HL-60/S4 treated with phorbol 12-myristate 13-acetate at 8.2 ng/mL for 4 days and 3 days (cell line): ENCODE results near the gene SIPA1L3.

Experiments
- in situ Hi-C: fragments of 300-500 bp; cut with MboI; formaldehyde crosslinking; loops from 2 replicates; pipeline ENCODE4 v1.15.0; 2022; ENCODE audit warnings: low sequenced_read_pairs

Gene SIPA1L3

DNA sequence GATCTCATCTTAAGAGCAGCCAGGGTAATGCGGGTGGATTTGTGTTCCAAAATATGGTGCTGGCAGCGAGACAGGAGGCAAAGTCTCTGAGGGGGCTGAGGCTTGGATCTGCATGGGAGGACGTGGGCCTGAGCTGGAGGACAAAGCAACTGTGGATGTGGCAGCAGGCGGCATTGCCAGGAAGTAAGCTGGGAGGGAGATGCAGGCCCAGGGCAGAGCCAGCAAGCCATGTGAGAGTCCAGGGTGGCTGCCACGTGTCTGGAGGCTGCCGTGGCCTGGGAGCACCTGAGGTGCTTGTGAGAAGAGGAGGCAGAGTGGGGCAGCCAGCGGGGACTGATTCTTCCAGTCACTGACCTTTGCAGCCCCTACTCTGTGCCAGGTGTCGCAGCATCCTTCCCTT, 265.0 kb downstream of the SIPA1L3 start:
- in situ Hi-C loops: no loop called here

DNA sequence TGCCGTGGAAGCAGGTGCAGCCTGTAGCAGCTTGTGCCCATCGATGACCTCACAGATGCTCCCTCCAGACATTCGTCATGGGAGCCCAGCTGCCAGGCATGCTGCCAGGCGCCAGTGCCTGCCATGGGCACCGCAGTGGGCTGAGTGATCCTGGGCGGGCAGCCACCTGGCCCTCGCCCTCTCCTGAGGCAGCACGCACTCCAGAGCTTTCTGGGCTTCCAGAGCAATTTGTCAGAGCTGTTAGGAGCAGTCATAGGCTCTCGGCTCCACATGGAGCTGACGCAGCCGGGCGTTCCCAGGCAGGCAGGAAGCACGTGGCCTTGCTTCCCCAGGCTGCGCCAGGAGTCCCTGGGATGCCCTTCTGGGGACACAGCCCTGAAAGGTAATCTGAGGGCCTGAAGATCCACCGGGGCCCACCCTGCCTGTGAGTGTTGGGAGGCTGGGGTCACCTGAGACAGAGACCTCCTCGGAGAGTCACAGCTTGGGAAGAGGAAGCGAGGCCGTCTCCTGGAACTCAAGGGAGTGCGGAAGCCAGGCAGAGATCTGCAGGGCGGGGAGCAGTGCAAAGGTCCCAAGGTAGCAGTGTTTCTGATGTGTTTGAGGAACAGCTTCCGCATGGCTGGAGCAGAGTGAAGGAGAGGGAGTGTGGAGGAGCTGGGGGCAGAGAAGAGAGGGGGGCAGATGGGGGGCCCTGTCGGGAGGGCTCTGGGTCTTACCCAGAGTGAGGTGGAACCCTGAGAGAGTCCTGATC, 266.5 kb downstream of the SIPA1L3 start:
- in situ Hi-C loops: no loop called here

DNA sequence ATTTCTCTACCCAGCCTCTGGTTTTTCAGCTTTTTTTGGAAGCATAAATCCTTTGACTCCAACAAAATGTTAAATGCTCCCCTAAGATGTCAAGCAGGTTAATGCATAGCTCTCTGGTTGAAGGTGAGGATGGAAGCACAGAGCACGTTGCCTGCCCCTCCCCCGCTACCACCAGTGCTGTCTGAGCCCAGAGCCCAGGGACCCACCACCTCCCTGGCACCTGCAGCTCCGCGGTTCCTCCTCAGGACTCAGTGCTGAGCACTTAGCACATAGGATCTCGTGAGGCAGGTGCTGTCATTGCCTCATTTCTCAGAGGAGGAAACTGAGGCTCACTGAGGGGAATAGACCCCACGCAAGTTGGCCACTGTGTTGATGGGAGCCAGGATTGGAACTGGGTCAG, 268.4 kb downstream of the SIPA1L3 start:
- in situ Hi-C loops: no loop called here

GRCh38 chr19:38180071-38180470, 273.1 kb downstream of the SIPA1L3 start:
- in situ Hi-C loops: no loop called here

DNA sequence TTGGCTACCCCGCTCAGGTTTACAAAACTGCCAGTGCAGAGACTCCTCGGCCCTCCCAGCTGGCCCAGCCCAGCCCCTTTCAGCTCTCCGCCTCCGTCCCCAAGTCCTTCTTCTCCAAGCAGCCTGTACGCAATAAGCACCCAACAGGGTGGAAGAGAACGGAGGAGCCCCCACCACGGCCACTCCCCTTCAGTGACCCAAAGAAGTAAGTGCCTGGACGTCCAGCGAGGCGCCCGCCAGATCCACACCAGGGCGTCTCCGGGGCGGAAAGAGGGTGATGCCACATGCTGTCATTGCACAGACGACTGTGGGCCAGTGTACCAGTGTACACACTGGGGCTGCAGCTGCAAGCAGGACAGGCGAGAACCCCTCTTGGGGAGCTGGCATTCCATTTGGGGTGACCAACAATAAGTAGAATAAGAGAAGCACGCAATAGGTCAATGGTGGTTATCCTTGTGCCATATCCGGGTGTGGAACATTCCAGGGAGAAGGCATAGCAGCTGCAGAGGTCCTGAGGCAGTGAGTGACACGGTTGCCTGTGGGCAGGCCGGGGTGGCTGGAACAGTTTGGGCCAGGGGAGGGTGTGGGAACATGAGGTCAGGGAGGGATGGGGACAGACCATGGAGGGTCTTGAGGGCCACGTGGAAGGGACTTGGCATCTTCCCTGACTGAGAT, 275.7 kb downstream of the SIPA1L3 start:
- in situ Hi-C loops: no loop called here

- in situ Hi-C loops: no loop called here
Observed at GRCh38 chr19:38183251-38183897, 276.4 kb downstream of the SIPA1L3 start.

- in situ Hi-C loops: no loop called here
Observed at GRCh38 chr19:38184815-38185214, 277.8 kb downstream of the SIPA1L3 start.

- in situ Hi-C loops: no loop called here
Observed at GRCh38 chr19:38185562-38185961, 278.6 kb downstream of the SIPA1L3 start.

DNA sequence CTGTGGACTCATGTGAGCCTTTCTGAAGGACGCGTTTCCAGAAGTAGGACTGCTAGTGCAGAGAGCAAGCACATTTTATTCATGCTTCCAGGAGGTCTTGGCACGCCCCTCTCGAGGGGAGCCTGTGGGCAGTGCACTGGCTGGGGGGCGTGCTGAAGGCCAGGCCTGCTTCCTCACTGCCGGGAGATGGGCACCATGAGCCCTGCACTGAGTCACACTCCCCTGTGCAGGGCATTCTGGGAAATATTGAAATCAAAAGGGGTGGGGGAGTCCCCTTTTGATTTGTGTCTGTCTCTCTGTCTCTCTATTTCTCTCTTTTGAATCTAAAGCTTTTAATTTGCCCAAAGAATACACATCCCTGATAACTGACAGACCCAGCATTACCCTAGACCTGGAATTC, 283.1 kb downstream of the SIPA1L3 start:
- in situ Hi-C loops: no loop called here

DNA sequence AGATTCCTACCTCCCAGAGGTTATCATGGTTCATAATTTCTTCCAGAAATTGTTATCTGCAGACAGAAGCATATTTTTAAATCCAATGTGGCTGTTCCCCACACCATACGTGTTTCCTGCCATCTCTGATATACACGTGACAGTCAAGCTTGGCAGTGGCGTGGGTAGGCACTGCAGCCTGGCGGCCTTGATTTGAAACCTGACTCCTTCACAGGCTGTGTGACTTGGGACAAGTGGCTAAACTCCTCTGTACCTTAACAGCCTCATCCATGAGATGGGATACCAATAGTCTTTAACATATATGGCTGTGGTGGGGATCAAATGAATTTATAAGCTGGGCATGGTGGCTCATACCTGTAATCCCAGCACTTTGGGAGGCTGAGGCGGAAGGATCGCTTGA, 283.8 kb downstream of the SIPA1L3 start:
- in situ Hi-C loops: no loop called here

DNA sequence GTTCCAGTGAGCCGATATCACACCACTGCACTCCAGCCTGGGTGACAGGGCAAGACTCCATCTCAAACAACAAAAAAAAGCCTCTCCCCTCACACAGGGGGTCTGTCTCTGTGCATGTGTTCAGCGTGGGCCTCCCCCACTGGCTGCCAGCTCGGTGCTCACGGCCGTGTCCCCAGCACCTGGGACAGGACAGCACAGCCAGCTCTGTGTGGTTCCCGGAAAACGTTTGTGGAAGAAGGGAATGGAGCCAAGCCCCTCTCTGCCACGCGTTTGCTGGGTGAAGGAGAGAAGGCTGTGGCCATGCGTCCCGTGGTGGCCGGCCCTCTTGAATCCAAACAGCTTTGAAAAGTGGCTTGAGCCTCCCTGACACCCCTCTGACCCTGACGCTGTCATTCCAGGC, 284.7 kb downstream of the SIPA1L3 start:
- in situ Hi-C loops: no loop called here

DNA sequence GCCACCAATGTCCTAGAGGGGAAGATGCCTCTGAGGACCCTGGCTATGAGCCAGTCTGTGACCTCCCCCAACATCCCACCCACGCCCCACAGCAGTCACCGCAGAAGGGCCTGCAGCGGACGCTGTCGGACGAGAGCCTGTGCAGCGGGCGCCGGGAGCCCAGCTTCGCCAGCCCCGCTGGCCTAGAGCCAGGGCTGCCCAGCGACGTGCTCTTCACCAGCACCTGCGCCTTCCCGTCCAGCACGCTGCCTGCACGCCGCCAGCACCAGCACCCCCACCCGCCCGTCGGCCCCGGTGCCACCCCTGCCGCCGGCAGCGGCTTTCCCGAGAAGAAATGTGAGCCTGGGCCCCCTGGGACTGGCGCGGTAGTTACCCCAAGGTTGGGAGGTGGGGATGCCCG, 286.4 kb downstream of the SIPA1L3 start:
- in situ Hi-C loops: no loop called here

- in situ Hi-C loops: no loop called here
Observed at GRCh38 chr19:38194061-38194701, 287.2 kb downstream of the SIPA1L3 start.

DNA sequence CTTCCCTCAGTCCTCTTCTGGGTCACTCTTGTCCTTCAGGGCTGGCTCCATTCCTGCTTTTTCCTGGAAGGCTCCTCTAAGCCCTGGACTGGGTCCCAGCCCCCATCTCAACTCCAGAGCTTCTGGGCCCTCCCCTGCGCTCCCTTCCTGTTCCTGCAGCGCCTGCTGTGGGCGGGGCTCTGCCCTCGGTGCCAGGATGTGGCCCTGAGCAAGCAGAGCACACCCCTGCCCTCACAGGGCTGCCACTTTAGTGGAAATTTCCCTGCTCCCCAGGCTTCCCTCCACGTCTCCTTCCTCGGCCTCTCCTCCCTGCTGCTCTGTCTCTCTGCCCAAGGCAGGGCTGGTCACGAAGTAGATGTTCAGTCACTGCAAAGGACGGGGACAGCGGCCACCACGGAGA, 288.2 kb downstream of the SIPA1L3 start:
- in situ Hi-C loops: no loop called here

GRCh38 chr19:38196245-38196837, 289.3 kb downstream of the SIPA1L3 start:
- in situ Hi-C loops: no loop called here

DNA sequence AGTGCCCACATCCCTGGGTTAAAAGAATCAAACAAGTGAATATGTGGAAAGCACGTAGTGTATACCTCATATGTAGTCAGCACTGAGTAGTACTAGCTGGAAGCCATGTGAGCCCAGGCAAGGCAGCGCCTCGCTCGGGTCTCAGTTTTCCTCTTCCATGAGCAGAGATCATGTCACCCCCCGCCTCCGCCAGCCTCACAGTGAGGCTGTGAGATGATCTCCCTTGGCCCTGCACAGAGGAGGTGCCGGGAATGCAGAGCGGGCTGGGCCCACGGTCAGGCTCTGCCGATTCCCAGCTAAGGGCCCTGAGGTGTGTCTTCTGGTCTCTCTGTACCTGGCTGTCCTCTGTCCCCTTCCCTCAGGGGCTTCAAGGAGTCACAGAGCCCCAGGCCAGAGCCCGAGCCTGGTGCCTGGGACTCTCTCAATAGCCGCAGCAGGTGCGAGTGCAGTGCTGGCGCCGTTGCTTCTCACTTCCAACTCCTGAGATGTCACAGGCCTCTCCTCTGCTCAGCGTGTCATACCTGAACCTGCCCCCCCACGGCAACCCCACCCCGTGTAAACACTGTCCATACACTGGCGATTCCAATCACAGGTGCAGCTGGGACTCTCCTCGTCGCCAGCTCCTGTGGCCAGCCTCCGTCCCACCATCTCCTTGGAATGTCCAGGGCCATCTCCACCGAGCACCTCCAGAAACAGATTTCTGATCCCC, 290.1 kb downstream of the SIPA1L3 start:
- in situ Hi-C loops: no loop called here

GRCh38 chr19:38197937-38198704, 291.1 kb downstream of the SIPA1L3 start:
- in situ Hi-C loops: no loop called here

GRCh38 chr19:38199340-38199739, 292.3 kb downstream of the SIPA1L3 start:
- in situ Hi-C loops: no loop called here

DNA sequence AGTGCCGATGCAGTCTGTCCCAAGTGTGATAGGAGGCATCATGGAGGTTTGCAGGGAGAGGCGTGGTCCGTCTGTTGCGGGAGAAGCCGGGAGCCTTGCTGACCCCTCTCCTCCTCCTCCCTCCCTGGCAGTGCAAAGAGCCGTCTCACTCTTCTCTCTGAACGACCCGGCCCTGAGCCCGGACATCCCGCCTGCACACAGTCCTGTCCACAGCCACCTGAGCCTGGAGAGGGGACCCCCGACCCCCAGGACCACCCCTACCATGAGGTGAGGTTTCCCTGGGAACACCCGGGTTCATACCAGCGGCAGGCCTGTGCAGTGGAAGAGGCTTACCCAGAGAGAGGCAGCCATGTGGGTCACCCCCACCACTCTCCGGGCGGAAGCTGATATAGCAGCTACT, 294.7 kb downstream of the SIPA1L3 start:
- in situ Hi-C loops: no loop called here

DNA sequence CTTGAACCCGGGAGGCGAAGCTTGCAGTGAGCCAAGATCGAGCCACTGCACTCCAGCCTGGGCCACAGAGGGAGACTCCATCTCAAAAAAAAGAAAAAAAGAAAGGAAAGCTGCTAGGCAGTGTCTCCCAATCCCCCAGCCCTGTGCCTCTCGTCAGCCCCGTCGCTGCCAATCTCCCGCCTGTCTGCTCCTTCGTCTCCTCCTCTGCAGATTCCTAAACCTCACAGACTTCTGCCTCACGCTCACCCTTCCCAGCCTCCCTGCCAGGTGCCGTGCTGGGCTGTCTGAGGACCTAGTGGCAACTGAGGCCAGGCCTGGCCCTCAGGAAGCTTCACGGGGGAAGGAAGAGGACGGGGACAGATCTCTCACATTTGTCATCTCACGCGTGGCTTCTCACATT, 295.5 kb downstream of the SIPA1L3 start:
- in situ Hi-C loops: no loop called here
